ENCODE data around the gene OSTN.
"Not testable (repeated sequence)": the region's sequence is repeated elsewhere in the genome, so short reads cannot be mapped to it uniquely, and the experiment has no call there.

Gene OSTN

DNA sequence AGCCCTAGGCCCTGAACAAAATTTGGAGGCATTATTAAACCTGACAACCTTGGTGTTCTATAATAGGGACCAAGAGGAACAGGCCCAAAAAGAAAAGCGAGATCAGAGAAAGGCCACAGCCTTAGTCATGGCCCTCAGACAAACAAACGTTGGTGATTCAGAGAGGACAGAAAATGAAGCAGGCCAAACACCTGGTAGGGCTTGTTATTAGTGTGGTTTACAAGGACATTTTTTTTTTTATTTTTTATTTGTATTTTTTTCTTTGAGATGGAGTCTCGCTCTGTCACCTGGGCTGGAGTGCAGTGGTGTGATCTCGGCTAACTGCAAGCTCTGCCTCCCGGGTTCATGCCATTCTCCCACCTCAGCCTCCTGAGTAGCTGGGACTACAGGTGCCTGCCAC is 10.8 kb upstream of the OSTN start:
- not testable (repeated sequence) for H3K36me3 ChIP-seq (ENCODE audit: insufficient read depth, low read length); H3K4me2 ChIP-seq (ENCODE audit: low read length); H3K9ac ChIP-seq (ENCODE audit: low read depth, low read length); H3K4me3 ChIP-seq (ENCODE audit: low read length); H3K27me3 ChIP-seq (ENCODE audit: control insufficient read depth, insufficient read depth, low read length); H3K9me3 ChIP-seq (replicated peaks; ENCODE audit: low read length); H3K4me1 ChIP-seq (ENCODE audit: control insufficient read depth, insufficient read depth, low read length)

DNA sequence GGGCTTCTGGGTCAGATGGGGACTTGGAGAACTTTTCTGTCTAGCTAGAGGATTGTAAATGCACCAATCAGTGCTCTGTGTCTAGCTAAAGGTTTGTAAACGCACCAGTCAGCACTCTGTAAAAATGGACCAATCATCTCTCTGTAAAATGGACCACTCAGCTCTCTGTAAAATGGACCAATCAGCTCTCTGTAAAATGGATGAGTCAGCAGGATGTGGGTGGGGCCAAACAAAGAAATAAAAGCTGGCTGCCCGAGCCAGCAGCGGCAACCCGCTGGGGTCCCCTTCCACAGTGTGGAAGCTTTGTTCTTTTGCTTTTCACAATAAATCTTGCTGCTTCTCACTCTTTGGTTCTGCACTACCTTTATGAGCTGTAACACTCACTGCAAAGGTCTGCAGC is 6.8 kb upstream of the OSTN start:
- H3K4me3 ChIP-seq (ENCODE audit: low read length); H3K9ac ChIP-seq (ENCODE audit: low read depth, low read length); H3K4me1 ChIP-seq (ENCODE audit: control insufficient read depth, insufficient read depth, low read length); H3K9me3 ChIP-seq (replicated peaks; ENCODE audit: low read length); H3K4me2 ChIP-seq (ENCODE audit: low read length); H3K27me3 ChIP-seq (ENCODE audit: control insufficient read depth, insufficient read depth, low read length); H3K36me3 ChIP-seq (ENCODE audit: insufficient read depth, low read length): not testable (repeated sequence)

- Histone ChIP-seq H3K36me3 (ENCODE audit: insufficient read depth, low read length) (no peaks in the 10 kb centered on the region), H3K4me2 (ENCODE audit: low read length) (no peak overlapping the region), H3K9ac (ENCODE audit: low read depth, low read length) (no peak overlapping the region), H3K4me1 (ENCODE audit: control insufficient read depth, insufficient read depth, low read length) (no peaks in the 10 kb centered on the region), H3K9me3 (replicated peaks; ENCODE audit: low read length) (no peaks in the 10 kb centered on the region), H3K27me3 (ENCODE audit: control insufficient read depth, insufficient read depth, low read length) (no peaks in the 10 kb centered on the region), H3K4me3 (ENCODE audit: low read length) (no peak overlapping the region)
Measured at GRCh38 chr3:191192941-191193340, 6.1 kb upstream of the OSTN start.

DNA sequence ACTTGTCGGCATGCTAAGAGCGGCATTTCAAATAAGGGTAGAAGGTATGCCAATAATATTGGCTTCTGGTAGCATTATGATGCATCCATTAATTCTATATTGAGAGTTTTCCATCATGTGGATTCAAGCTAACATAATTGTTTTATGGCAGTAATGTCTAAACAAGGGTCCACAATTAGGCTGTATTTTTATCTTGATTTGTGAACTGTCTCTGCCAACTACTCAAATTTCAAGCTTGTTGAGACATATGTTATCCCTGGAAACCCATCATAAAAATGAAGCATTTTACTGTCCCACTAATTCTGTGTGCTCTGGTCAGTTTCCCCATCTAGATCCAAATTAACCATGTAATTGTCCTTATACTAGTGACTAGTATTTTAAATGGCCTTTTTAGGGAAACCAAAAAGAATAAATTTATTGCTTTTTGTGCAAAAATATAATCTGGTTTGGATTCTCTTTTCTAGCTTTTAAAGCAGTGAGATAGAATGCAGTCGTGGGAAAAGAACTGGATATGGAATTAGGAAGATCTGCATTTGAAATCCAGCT is 1.2 kb upstream of the OSTN start:
- Histone ChIP-seq H3K27me3 (ENCODE audit: control insufficient read depth, insufficient read depth, low read length) (no peaks in the 10 kb centered on the region), H3K4me3 (ENCODE audit: low read length) (no peak overlapping the region), H3K4me1 (ENCODE audit: control insufficient read depth, insufficient read depth, low read length) (no peaks in the 10 kb centered on the region), H3K9me3 (replicated peaks; ENCODE audit: low read length) (no peaks in the 10 kb centered on the region), H3K4me2 (ENCODE audit: low read length) (no peak overlapping the region), H3K36me3 (ENCODE audit: insufficient read depth, low read length) (no peaks in the 10 kb centered on the region), H3K9ac (ENCODE audit: low read depth, low read length) (no peak overlapping the region)

GRCh38 chr3:191198480-191198879 is 561 bp upstream of the OSTN start:
- Histone ChIP-seq H3K4me2 (ENCODE audit: low read length) (no peak overlapping the region), H3K27me3 (ENCODE audit: control insufficient read depth, insufficient read depth, low read length) (no peaks in the 10 kb centered on the region), H3K4me3 (ENCODE audit: low read length) (no peak overlapping the region), H3K9ac (ENCODE audit: low read depth, low read length) (no peak overlapping the region), H3K36me3 (ENCODE audit: insufficient read depth, low read length) (no peaks in the 10 kb centered on the region), H3K4me1 (ENCODE audit: control insufficient read depth, insufficient read depth, low read length) (no peaks in the 10 kb centered on the region), H3K9me3 (replicated peaks; ENCODE audit: low read length) (no peaks in the 10 kb centered on the region)

- Histone ChIP-seq H3K9me3 (replicated peaks; ENCODE audit: low read length) (no peaks in the 10 kb centered on the region), H3K9ac (ENCODE audit: low read depth, low read length) (no peak overlapping the region), H3K4me3 (ENCODE audit: low read length) (no peak overlapping the region), H3K4me2 (ENCODE audit: low read length) (no peak overlapping the region), H3K4me1 (ENCODE audit: control insufficient read depth, insufficient read depth, low read length) (no peaks in the 10 kb centered on the region), H3K27me3 (ENCODE audit: control insufficient read depth, insufficient read depth, low read length) (no peaks in the 10 kb centered on the region), H3K36me3 (ENCODE audit: insufficient read depth, low read length) (no peaks in the 10 kb centered on the region)
Measured at GRCh38 chr3:191210032-191210431, 11.0 kb downstream of the OSTN start.

DNA sequence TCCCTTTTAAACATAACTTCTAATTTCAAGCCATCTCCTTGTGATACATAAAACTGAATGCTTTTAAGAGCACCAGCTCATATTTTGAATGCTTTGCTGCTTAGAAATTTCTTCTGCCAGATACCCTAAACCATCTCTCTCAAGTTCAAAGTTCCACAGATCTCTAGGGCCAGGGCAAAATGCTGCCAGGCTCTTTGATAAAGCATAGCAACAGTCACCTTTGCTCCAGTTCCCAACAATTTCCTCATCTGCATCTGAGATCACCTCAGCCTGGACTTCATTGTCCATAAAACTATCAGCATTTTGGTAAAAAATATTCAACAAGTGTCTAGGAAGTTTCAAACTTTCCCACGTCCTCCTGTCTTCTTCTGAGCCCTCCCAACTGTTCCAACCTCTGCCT is 17.5 kb downstream of the OSTN start:
- Histone ChIP-seq H3K4me3 (ENCODE audit: low read length) (no peak overlapping the region), H3K9me3 (replicated peaks; ENCODE audit: low read length) (no peaks in the 10 kb centered on the region), H3K36me3 (ENCODE audit: insufficient read depth, low read length) (no peaks in the 10 kb centered on the region), H3K27me3 (ENCODE audit: control insufficient read depth, insufficient read depth, low read length) (no peaks in the 10 kb centered on the region), H3K4me1 (ENCODE audit: control insufficient read depth, insufficient read depth, low read length) (no peaks in the 10 kb centered on the region), H3K4me2 (ENCODE audit: low read length) (no peak overlapping the region), H3K9ac (ENCODE audit: low read depth, low read length) (no peak overlapping the region)

GRCh38 chr3:191217301-191217700 is 18.3 kb downstream of the OSTN start:
- Histone ChIP-seq H3K4me3 (ENCODE audit: low read length) (no peak overlapping the region), H3K4me2 (ENCODE audit: low read length) (no peak overlapping the region), H3K4me1 (ENCODE audit: control insufficient read depth, insufficient read depth, low read length) (no peaks in the 10 kb centered on the region), H3K9ac (ENCODE audit: low read depth, low read length) (no peak overlapping the region), H3K36me3 (ENCODE audit: insufficient read depth, low read length) (no peaks in the 10 kb centered on the region), H3K27me3 (ENCODE audit: control insufficient read depth, insufficient read depth, low read length) (no peaks in the 10 kb centered on the region), H3K9me3 (replicated peaks; ENCODE audit: low read length) (no peaks in the 10 kb centered on the region)

GRCh38 chr3:191220908-191221307 is 21.9 kb downstream of the OSTN start:
- Histone ChIP-seq H3K27me3 (ENCODE audit: control insufficient read depth, insufficient read depth, low read length) (no peaks in the 10 kb centered on the region), H3K36me3 (ENCODE audit: insufficient read depth, low read length) (no peaks in the 10 kb centered on the region), H3K4me3 (ENCODE audit: low read length) (no peak overlapping the region), H3K4me1 (ENCODE audit: control insufficient read depth, insufficient read depth, low read length) (no peaks in the 10 kb centered on the region), H3K4me2 (ENCODE audit: low read length) (no peak overlapping the region), H3K9ac (ENCODE audit: low read depth, low read length) (no peak overlapping the region), H3K9me3 (replicated peaks; ENCODE audit: low read length) (no peaks in the 10 kb centered on the region)

GRCh38 chr3:191221638-191222037 is 22.6 kb downstream of the OSTN start:
- H3K36me3 ChIP-seq (ENCODE audit: insufficient read depth, low read length): no peaks in the 10 kb centered on the region
- H3K4me2 ChIP-seq (ENCODE audit: low read length): no peak overlapping the region
- no peak overlapping the region for H3K4me3 ChIP-seq (ENCODE audit: low read length)
- H3K9me3 ChIP-seq (replicated peaks; ENCODE audit: low read length): no peaks in the 10 kb centered on the region
- H3K27me3 ChIP-seq (ENCODE audit: control insufficient read depth, insufficient read depth, low read length): no peaks in the 10 kb centered on the region
- no peaks in the 10 kb centered on the region for H3K4me1 ChIP-seq (ENCODE audit: control insufficient read depth, insufficient read depth, low read length)
- H3K9ac ChIP-seq (ENCODE audit: low read depth, low read length): no peak overlapping the region

GRCh38 chr3:191227541-191227940 is 28.5 kb downstream of the OSTN start:
- no peaks in the 10 kb centered on the region for H3K36me3 ChIP-seq (ENCODE audit: insufficient read depth, low read length)
- no peak overlapping the region for H3K4me3 ChIP-seq (ENCODE audit: low read length)
- no peak overlapping the region for H3K4me2 ChIP-seq (ENCODE audit: low read length)
- no peaks in the 10 kb centered on the region for H3K4me1 ChIP-seq (ENCODE audit: control insufficient read depth, insufficient read depth, low read length)
- no peaks in the 10 kb centered on the region for H3K27me3 ChIP-seq (ENCODE audit: control insufficient read depth, insufficient read depth, low read length)
- H3K9ac ChIP-seq (ENCODE audit: low read depth, low read length): no peak overlapping the region
- H3K9me3 ChIP-seq (replicated peaks; ENCODE audit: low read length): no peaks in the 10 kb centered on the region

GRCh38 chr3:191234216-191234615 is 35.2 kb downstream of the OSTN start:
- Histone ChIP-seq H3K4me1 (ENCODE audit: control insufficient read depth, insufficient read depth, low read length) (peaks cover 42% of the 10 kb centered on the region), H3K9ac (ENCODE audit: low read depth, low read length) (no peak overlapping the region), H3K9me3 (replicated peaks; ENCODE audit: low read length) (no peaks in the 10 kb centered on the region), H3K4me3 (ENCODE audit: low read length) (no peak overlapping the region), H3K27me3 (ENCODE audit: control insufficient read depth, insufficient read depth, low read length) (no peaks in the 10 kb centered on the region), H3K4me2 (ENCODE audit: low read length) (no peak overlapping the region), H3K36me3 (ENCODE audit: insufficient read depth, low read length) (no peaks in the 10 kb centered on the region)

Measured in skeletal muscle satellite cell (primary cell).